Subcutaneous abdominal adipose tissue (tissue), 5 donors: ENCODE results near the gene FOXL3.

Source experiments
- H3K27ac ChIP-seq: one replicate; pipeline ENCODE4 v1.7.0; 2013; ENCODE audit warnings: low read depth, mild to moderate bottlenecking, inconsistent platforms, low read length, moderate library complexity
- H3K27me3 ChIP-seq, 5 donors: one replicate each; pipeline ENCODE4 v1.7.0; 2013; ENCODE audit warnings: low read length in 5 of 5, inconsistent platforms in 1 of 5; ENCODE audit not compliant: control insufficient read depth in 5 of 5, insufficient read depth in 4 of 5
- H3K36me3 ChIP-seq, 5 donors: one replicate each; pipeline ENCODE4 v1.7.0; 2013; ENCODE audit warnings: low read length in 5 of 5; ENCODE audit not compliant: control insufficient read depth in 5 of 5, insufficient read depth in 5 of 5
- H3K4me1 ChIP-seq, 5 donors: one replicate each; pipeline ENCODE4 v1.7.0; 2013; ENCODE audit warnings: low read length in 5 of 5, mild to moderate bottlenecking in 3 of 5, moderate library complexity in 1 of 5; ENCODE audit not compliant: control insufficient read depth in 5 of 5, insufficient read depth in 5 of 5
- H3K4me3 ChIP-seq, 5 donors: one replicate each; pipeline ENCODE4 v1.7.0; 2013; ENCODE audit warnings: low read length in 5 of 5, low read depth in 1 of 5
- H3K9ac ChIP-seq, 5 donors: one replicate each; pipeline ENCODE4 v1.7.0; 2013; ENCODE audit warnings: low read length in 5 of 5, mild to moderate bottlenecking in 4 of 5, moderate library complexity in 3 of 5
- H3K9me3 ChIP-seq, 5 donors: one replicate each; pipeline ENCODE4 v1.7.0; 2013; ENCODE audit warnings: low read length in 5 of 5; ENCODE audit not compliant: control insufficient read depth in 5 of 5
- donor health status: healthy.
- donor health status: healthy.
- donor health status: healthy.
- donor health status: healthy.
- donor health status: healthy.

Gene FOXL3

DNA sequence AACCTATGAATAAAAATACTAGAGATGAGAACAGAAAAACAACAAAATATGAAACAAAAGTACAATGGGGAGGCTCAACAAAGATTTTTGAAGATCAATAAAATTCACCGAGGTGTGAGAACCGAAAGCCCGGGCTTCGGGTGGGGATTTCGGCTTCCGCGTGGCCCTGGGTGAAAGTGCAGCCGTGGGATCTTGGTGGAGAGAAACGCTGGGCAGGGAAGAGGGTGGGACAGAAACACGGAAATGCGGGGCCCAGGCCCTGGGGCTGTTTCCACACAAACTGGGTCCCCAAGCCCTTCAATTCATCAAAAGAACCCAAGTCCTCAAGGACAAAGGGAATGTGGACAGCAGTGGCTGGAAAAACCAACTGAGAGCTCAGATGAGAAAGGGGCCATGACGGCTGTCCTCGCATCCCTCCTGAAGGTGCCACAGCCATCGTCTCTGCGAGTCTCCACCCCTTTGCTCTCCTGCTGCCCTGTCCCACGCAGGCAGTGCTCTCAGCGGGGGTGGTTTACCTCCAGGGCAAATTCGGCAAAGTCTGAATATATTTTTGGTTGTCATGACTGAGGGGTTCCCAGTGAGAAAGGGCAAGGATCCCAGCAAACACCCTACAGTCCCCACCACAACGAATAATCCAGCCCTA, 19.7 kb downstream of the FOXL3 start:
- Histone ChIP-seq H3K9me3 (peaks cover 3 to 13% (median 6%) of the 10 kb centered on the region in 5 donors), H3K4me1 (no peaks in the 10 kb centered on the region), H3K9ac (no peak overlapping the region), H3K36me3 (no peaks in the 10 kb centered on the region), H3K27ac (no peak overlapping the region), H3K27me3 (peaks cover 14 to 23% (median 21%) of the 10 kb centered on the region in 5 donors), H3K4me3 (no peak overlapping the region)

DNA sequence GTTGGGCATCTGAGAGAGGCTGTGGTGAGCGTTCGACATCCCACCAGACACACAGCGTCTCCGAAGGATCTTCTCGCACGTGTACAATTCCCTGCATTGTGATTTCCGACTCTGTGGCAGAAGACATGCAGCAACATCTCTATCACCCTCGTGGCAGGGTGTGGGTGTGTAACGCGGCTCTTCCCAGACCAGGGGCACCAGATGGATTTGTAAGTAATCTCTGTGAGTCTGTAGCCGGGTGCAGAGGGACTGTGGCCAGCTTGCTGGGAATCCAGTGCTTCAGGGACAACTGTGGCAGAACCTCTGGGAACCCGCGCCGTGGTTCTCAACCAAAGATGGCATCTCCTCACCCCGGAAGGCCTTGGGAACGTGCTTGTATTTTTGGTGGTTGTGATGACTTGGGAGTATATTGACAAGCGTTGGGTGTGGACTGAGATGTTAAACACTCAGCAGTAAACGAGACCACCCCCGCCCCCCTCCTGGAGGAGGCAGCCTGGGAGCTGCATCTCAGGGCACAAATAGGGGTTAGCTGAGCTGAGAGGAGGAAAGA, 21.2 kb downstream of the FOXL3 start:
- Histone ChIP-seq H3K4me3 (no peak overlapping the region), H3K36me3 (no peaks in the 10 kb centered on the region), H3K27me3 (peaks cover 9 to 21% (median 18%) of the 10 kb centered on the region in 5 donors), H3K27ac (no peak overlapping the region), H3K9ac (no peak overlapping the region), H3K9me3 (peaks cover 3 to 22% (median 10%) of the 10 kb centered on the region in 5 donors), H3K4me1 (no peaks in the 10 kb centered on the region)

DNA sequence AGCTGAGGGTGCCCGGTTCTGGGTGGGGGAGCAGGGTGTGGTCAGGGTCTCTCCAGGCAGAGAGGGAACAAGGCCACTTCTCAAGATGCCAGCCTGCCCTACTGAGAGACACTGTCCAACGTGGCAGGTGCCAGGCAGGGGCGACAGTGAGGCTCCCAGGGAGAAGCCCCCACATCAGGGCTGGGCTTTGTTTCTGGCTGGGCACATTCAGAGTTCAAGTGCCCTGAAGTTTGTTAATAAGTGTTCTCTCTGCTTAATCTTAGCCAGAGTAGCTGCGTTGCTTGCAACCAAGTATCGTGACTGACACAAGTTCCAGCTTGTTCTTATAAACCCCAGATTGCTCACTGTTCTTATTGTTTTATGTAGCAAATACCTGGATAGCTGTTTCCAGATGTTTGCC, 21.8 kb downstream of the FOXL3 start:
- H3K4me3 ChIP-seq: no peak overlapping the region
- peaks cover 3 to 23% (median 10%) of the 10 kb centered on the region in 5 donors for H3K9me3 ChIP-seq
- no peak overlapping the region for H3K9ac ChIP-seq
- peaks cover 9 to 21% (median 17%) of the 10 kb centered on the region in 5 donors for H3K27me3 ChIP-seq
- no peaks in the 10 kb centered on the region for H3K36me3 ChIP-seq
- H3K4me1 ChIP-seq: no peaks in the 10 kb centered on the region
- H3K27ac ChIP-seq: no peak overlapping the region

DNA sequence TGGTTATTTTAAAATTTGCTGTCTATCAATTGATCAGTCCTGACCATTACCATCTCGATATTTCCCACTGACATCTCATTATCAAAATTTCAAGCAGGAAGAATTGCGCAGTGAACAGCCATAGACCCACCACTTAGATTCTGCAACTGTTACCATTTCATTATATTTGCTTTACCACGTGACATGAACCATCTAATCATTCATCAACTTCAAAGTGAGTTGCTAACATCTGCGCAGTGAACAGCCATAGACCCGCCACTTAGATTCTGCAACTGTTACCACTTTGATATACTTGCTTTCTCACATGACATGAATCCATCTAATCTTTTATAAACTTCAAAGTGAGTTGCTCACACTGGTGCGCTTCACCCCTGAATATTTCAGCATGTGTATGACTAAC, 22.5 kb downstream of the FOXL3 start:
- H3K36me3 ChIP-seq: no peaks in the 10 kb centered on the region
- H3K9ac ChIP-seq: no peak overlapping the region
- no peak overlapping the region for H3K27ac ChIP-seq
- peaks cover 0 to 25% (median 7%) of the 10 kb centered on the region in 5 donors for H3K9me3 ChIP-seq
- no peak overlapping the region for H3K4me3 ChIP-seq
- H3K27me3 ChIP-seq: peaks cover 9 to 25% (median 16%) of the 10 kb centered on the region in 5 donors
- no peaks in the 10 kb centered on the region for H3K4me1 ChIP-seq

DNA sequence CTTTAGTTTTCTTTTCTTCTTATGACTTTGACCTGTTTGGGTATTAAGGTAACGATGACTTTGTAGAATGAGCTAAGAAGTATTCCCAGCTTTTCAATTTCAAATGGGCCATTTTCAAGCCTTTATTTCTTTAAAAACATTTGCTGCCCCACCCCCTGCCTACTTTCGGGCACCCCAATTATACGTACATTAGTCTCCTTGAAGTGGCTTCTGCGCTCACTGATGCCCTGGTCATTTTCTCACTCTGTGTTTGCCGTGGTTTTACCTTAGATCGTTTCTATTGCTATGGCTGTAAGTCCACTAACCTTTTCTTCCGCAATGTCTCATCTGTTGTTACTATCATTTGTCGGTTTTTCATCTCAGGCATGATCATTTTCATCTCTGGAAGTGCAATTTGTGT, 24.9 kb downstream of the FOXL3 start:
- Histone ChIP-seq H3K9me3 (peaks cover 0 to 18% (median 4%) of the 10 kb centered on the region in 5 donors), H3K4me3 (no peak overlapping the region), H3K9ac (no peak overlapping the region), H3K27me3 (peaks cover 13 to 47% (median 31%) of the 10 kb centered on the region in 5 donors), H3K27ac (no peak overlapping the region), H3K36me3 (no peaks in the 10 kb centered on the region), H3K4me1 (no peaks in the 10 kb centered on the region)

DNA sequence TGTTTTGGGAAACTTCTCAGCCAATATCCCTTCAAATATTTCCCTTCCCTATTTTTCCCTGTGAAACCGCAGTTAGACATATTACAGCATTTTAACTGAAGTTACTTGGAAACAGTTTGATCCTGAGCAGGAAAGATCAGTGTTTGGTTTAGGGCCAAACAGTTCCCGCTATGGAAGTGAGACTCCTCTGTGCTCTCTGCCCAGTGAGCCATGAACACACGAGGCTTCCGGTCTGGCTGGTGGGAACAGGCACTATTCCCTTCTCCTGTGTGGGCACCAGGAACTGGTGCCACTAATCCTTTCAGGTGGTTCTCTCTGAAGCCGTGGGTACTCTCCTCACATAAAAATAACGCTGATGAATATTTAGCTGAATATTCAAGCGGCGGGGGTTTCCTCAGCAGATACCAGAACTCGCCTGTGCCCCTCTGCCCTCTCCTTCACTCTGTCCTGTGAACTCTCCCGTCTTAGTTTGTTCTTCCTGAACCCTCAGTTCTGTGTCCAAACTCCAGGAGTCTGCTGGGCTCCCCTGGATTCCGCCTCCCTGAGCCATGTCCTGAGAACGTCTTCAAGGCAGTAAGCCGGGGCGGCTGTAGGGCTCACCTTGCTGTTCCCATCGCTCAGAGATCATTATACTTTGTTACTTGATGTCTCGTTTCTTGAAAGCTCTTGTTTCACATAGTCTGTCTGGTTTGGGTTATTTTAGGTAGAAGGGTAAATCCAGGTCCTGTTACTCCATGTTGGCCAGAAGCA, 25.7 kb downstream of the FOXL3 start:
- H3K27me3 ChIP-seq: peaks cover 13 to 45% (median 33%) of the 10 kb centered on the region in 5 donors
- H3K9ac ChIP-seq: no peak overlapping the region
- H3K36me3 ChIP-seq: no peaks in the 10 kb centered on the region
- no peaks in the 10 kb centered on the region for H3K4me1 ChIP-seq
- H3K9me3 ChIP-seq: peaks cover 0 to 18% (median 4%) of the 10 kb centered on the region in 5 donors
- H3K27ac ChIP-seq: no peak overlapping the region
- no peak overlapping the region for H3K4me3 ChIP-seq

DNA sequence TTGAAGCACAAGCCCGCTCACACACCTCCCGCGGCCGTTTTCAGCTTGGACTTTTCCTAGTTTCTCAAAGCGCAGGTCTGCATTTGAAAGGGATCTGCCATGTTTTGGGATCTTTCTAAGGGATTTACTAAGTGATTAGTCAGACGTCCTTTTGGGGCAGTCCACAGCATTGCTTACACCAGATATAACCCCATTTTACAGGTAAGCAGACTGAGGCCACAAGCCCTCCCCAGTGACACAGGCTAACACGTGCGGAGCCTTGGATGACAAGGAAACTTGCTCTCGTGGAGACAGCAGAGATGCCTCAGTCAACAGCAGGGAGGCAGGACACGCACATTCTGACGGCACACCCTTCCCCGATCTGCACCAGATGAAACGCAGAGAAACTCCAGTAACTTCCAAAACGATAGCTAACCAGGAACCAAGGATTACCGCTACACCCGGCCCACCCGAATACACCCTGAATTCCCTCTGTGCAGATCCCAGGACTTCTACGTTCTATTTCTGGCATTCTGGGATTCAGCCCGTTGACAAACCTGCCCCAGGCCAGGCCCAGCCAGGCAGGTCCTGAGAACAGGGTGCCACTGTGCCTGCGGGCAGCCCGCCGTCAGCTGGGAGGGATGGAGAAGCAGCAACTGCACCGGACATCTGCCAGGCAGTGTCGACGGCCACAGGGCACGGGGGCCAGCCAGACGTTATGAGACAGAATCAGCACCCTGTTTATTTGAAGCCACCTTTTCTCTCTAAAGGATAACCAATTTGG, 27.9 kb downstream of the FOXL3 start:
- Histone ChIP-seq H3K4me1 (peaks cover 0 to 4% (median 2%) of the 10 kb centered on the region in 5 donors), H3K36me3 (no peaks in the 10 kb centered on the region), H3K9me3 (peaks cover 0 to 18% (median 4%) of the 10 kb centered on the region in 5 donors), H3K9ac (no peak overlapping the region), H3K27ac (no peak overlapping the region), H3K27me3 (peaks cover 7 to 31% (median 26%) of the 10 kb centered on the region in 5 donors), H3K4me3 (no peak overlapping the region)

DNA sequence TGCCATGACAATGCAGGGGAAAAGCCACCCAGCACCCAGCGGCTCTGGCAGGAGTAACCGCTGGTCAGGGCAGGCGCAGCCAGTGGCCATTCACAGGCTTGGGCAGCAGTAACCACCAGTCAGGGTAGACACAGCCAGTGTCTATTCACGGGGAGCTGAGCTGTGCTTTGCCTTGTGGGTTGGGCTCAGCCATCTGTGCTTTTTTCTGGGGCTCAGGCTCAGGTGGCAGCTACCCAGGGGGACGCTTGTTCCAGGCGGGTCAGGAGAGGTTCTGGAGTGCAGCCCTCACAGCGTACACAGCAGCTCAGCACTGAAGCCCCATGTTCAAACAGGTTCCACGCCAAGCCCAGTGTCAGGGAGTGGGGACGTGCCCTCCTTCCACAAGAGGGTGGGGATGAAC, 28.5 kb downstream of the FOXL3 start:
- Histone ChIP-seq H3K4me1 (peaks cover 0 to 4% (median 2%) of the 10 kb centered on the region in 5 donors), H3K36me3 (no peaks in the 10 kb centered on the region), H3K4me3 (no peak overlapping the region), H3K9me3 (peaks cover 0 to 18% (median 4%) of the 10 kb centered on the region in 5 donors), H3K27ac (no peak overlapping the region), H3K27me3 (peaks cover 7 to 31% (median 26%) of the 10 kb centered on the region in 5 donors), H3K9ac (no peak overlapping the region)

DNA sequence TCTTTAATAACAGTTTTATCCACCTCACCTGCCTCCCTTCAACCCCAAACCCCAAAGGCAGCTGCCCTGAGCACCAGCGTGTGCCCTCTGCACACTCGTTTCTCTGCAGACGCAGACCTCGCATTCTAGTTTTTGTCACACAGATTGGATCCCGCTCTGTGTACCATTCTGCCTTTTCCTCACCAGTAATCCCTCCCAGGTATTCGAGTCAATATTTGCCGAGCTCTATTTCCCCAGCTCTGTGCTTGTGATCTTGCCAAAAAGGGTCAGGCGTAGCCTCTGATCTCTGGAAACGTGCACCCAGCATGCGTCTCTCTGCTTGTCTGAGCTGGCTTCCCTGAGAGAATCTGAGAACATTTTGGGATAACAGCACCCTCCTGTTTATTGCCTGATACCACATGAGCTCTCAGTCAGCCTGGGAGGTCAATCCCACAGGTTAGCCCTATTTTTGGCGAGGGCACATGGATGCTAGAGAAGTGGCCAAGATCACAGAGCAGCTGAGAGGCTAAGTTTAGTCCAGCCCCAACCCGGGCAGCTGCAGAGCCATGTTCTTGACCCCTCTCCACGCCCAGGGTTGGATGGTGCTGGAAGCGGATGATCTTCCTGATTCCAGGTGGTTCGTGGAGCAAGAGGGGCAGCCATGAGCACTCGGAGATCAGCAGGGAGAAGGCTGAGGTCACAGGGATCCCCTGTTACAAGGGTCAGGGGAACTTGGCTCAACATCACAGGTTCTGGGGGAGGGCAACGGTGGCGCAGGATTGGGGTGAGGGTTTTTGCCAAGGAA, 29.1 kb downstream of the FOXL3 start:
- no peaks in the 10 kb centered on the region for H3K36me3 ChIP-seq
- peaks cover 7 to 31% (median 29%) of the 10 kb centered on the region in 5 donors for H3K27me3 ChIP-seq
- H3K4me1 ChIP-seq: peaks cover 0 to 4% (median 2%) of the 10 kb centered on the region in 5 donors
- peaks cover 0 to 18% (median 4%) of the 10 kb centered on the region in 5 donors for H3K9me3 ChIP-seq
- no peak overlapping the region for H3K27ac ChIP-seq
- H3K4me3 ChIP-seq: no peak overlapping the region
- H3K9ac ChIP-seq: no peak overlapping the region
